Esophagus muscularis mucosa (tissue), 4 donors: ENCODE data around the gene TEKTIP1.

Experiments
- CTCF ChIP-seq, 3 experiments: fragments of 200-600 bp in 2 of 3; fragments of 450-650 bp in 1 of 3; sonication (generic) in 2 of 3; IDR thresholded peaks; one replicate each; pipeline ENCODE4 v1.5.1; 2017 to 2019; ENCODE audit warnings: antibody characterized with exemption in 3 of 3, mild to moderate bottlenecking in 2 of 3, moderate library complexity in 1 of 3
- EP300 ChIP-seq: sonication (generic); formaldehyde crosslinking; IDR thresholded peaks from one replicate; pipeline ENCODE4 v1.6.1; 2017; ENCODE audit warnings: antibody characterized with exemption
- POLR2A ChIP-seq: fragments of 450-650 bp; IDR thresholded peaks from one replicate; pipeline ENCODE4 v1.6.1; 2017; ENCODE audit warnings: antibody characterized with exemption, moderate library complexity, mild to moderate bottlenecking, low read depth
- POLR2AphosphoS5 ChIP-seq, 2 donors: sonication (generic); formaldehyde crosslinking; IDR thresholded peaks; one replicate each; pipeline ENCODE4 v1.6.1; 2017; ENCODE audit warnings: antibody characterized with exemption in 2 of 2

- TF ChIP-seq CTCF (IDR thresholded peaks at IDR 0.05) (no peak), POLR2A (no peak), POLR2AphosphoS5 (IDR thresholded peaks at IDR 0.05) (no peak), EP300 (no peak)
Measured at GRCh38 chr19:3585301-3586126, 46.5 kb downstream of the TEKTIP1 start, which contains the start of gene GIPC3.
